HG02938 (cell line): Measurements from ENCODE around the gene NBEAL2.

Source experiments
- ATAC-seq: cut with Tn5 transposase; IDR thresholded peaks from one replicate; pipeline ENCODE4 v1.9.1; 2021; ENCODE audit warnings: mild to moderate bottlenecking, moderate library complexity; ENCODE audit not compliant: unreplicated experiment

The NBEAL2 gene

GRCh38 chr3:46942481-46943236 lies 36.8 kb upstream of the NBEAL2 start:
- ATAC-seq, result no peak

- ATAC-seq, result no peak
Observed at GRCh38 chr3:46943237-46944187, 36.0 kb upstream of the NBEAL2 start.

- no peak for ATAC-seq
Observed at GRCh38 chr3:46944191-46944590, 35.3 kb upstream of the NBEAL2 start.

- no peak for ATAC-seq
Observed at GRCh38 chr3:46946416-46946815, 33.0 kb upstream of the NBEAL2 start.

GRCh38 chr3:46946856-46947545 lies 32.5 kb upstream of the NBEAL2 start:
- ATAC-seq, result no peak

GRCh38 chr3:46947546-46947901 lies 31.9 kb upstream of the NBEAL2 start:
- ATAC-seq, result no peak

GRCh38 chr3:46947981-46948791 lies 31.3 kb upstream of the NBEAL2 start:
- no peak for ATAC-seq

GRCh38 chr3:46948830-46949671 lies 30.4 kb upstream of the NBEAL2 start:
- no peak for ATAC-seq

GRCh38 chr3:46950177-46950576 lies 29.3 kb upstream of the NBEAL2 start:
- ATAC-seq, result no peak

- ATAC-seq, result no peak
Observed at GRCh38 chr3:46950650-46951241, 28.7 kb upstream of the NBEAL2 start.

GRCh38 chr3:46952813-46953212 lies 26.7 kb upstream of the NBEAL2 start:
- no peak for ATAC-seq

- no peak for ATAC-seq
Observed at GRCh38 chr3:46953234-46954010, 26.0 kb upstream of the NBEAL2 start.

GRCh38 chr3:46954178-46954577 lies 25.3 kb upstream of the NBEAL2 start:
- ATAC-seq, result no peak

GRCh38 chr3:46955157-46955556 lies 24.3 kb upstream of the NBEAL2 start:
- no peak for ATAC-seq

- no peak for ATAC-seq
Observed at GRCh38 chr3:46955801-46956259, 23.6 kb upstream of the NBEAL2 start.

- no peak for ATAC-seq
Observed at GRCh38 chr3:46957092-46957820, 22.2 kb upstream of the NBEAL2 start.

- ATAC-seq, result no peak
Observed at GRCh38 chr3:46958467-46959160, 20.9 kb upstream of the NBEAL2 start.
